ENCODE data around the gene ADAMTS15.

The ADAMTS15 gene

GRCh38 chr11:130448416-130449309, at the start of gene ADAMTS15:
TSS of gene ADAMTS15 (plus strand) at chr11:130448645. CDS start at chr11:130448974, 329 bp downstream.
- in situ Hi-C loops (cut with MboI; ENCODE audit: low sequenced_read_pairs), result no loop called here

DNA sequence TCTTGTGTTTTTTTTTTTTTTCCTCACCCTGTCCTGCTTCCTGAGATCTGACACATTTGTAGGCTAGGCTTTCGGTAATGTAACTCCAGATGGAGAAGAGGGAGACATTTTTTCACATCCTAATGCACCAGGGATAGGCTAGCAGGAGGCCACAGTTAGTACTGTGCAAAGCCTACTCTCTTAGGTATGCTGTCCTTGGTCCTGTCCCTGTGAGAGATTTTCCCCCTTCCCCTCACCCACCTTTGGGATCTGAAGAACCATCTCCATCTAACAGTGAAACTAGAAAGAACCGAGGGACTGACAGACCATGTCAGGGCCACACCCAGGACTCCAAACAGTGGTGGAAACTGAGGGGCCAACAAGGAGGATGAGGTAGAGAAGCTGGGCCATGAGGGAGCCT, 49.2 kb upstream of the ADAMTS15 start:
- in situ Hi-C loops (cut with MboI; ENCODE audit: low sequenced_read_pairs), result no loop called here

DNA sequence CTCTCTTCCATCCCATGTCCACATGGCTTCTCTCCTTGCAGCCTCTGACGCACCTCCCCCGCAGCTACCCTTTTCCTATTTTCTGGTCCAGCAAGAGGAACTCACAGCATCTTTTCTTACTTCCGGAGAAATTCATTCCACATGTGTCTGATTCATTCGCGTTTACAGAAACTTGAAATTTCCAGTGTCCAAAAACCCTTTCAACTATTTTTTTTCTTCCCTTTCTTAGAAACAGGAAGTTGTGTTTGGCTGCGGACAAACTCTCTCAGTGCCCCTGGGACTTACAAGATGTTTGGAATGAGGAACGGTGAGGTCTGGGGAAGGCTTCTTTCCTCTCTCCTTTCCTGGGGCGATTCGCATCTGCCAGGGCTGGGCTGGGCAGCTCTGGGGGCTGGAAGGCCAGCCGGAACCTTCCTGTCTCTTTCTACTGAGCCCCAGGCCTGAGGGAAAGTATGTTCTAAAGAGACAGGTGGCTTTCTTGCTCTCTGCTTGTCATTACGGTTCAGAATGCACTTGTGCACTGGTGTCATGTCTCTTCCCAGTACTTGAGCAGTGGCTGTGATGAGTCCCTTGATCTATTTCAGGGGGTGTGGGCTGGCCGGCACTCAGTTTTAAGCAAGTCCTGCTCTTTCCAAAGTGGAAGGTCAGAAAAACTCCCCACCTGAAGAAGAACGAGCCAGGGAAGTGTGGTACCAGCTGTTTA, 47.5 kb upstream of the ADAMTS15 start:
- in situ Hi-C loops (cut with MboI; ENCODE audit: low sequenced_read_pairs), result loop anchor here (25.0 kb wide), 1 partner anchor 189 kb away; no protein-coding TSS in a partner anchor

- in situ Hi-C loops (cut with MboI; ENCODE audit: low sequenced_read_pairs), result loop anchor here (25.0 kb wide), 1 partner anchor 190 kb away; no protein-coding TSS in a partner anchor
Measured at GRCh38 chr11:130402570-130402969, 45.9 kb upstream of the ADAMTS15 start.

DNA sequence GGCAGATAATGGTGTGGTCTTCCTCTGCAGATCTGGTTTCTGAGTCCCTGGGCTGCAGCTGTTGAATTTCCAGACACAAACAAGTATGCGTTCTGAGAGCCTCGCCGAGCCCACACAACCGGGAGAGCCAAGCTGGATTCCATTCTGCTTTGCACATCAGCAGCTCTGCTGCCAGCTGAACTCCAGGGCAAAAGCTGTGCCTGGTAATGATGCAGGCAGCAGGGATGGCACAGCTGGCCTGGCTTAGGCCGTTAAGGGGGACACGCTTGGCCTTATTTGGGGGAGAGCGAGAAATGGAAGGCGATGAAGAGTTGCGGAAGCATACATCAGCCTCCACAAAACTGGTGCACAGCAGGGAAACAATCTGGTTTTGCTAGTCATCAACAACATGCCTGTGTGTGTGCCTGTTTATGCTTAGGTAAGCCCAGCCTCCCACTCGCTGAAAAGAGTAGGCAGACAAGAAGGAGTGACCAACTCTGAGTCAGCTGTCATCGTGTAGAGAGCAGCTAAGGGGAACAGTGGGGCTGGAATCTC, 45.1 kb upstream of the ADAMTS15 start:
- in situ Hi-C loops (cut with MboI; ENCODE audit: low sequenced_read_pairs), result loop anchor here (25.0 kb wide), 1 partner anchor 191 kb away; no protein-coding TSS in a partner anchor

DNA sequence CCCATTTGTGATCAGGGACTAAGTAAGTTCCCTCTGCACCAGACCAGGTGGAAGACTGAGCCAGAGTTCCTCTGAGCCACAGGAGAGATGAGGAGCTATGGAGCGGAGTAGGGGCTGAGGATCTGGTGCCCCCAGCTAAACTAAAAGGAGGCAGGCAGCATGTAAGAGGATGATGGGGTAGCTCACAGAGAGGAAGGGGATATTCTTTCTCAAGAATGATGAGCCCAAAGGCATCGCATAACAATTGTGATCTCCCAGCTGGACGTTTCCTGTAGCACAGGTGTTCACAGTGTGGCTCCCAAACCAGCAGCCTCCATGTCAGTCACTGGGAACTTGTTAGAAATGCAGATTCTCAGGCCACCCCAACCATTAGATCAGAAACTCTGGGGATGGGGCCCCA, 44.5 kb upstream of the ADAMTS15 start:
- in situ Hi-C loops (cut with MboI; ENCODE audit: low sequenced_read_pairs), result loop anchor here (25.0 kb wide), 1 partner anchor 192 kb away; no protein-coding TSS in a partner anchor

DNA sequence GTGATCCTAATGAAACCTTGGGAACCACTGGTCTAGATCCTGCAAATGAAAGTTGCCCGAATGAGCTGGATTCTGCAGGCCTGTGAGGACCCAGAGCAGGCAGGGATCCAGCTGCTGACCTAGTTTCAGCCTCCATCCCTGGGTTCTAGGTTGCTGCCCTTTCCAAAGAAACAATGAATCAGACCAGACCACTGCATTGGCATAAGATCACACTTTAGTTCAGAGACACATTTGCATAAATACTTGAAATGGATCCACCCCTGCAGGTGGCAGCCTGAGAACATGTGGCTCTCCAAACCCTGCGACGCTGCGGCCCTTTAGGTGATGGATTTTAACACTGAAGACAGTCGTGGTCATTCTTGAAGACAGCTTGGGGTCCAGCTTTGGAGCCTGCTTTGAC, 43.7 kb upstream of the ADAMTS15 start:
- in situ Hi-C loops (cut with MboI; ENCODE audit: low sequenced_read_pairs), result loop anchor here (25.0 kb wide), 1 partner anchor 192 kb away; no protein-coding TSS in a partner anchor

GRCh38 chr11:130405428-130405827, 43.0 kb upstream of the ADAMTS15 start:
- in situ Hi-C loops (cut with MboI; ENCODE audit: low sequenced_read_pairs), result loop anchor here (25.0 kb wide), 1 partner anchor 193 kb away; no protein-coding TSS in a partner anchor

DNA sequence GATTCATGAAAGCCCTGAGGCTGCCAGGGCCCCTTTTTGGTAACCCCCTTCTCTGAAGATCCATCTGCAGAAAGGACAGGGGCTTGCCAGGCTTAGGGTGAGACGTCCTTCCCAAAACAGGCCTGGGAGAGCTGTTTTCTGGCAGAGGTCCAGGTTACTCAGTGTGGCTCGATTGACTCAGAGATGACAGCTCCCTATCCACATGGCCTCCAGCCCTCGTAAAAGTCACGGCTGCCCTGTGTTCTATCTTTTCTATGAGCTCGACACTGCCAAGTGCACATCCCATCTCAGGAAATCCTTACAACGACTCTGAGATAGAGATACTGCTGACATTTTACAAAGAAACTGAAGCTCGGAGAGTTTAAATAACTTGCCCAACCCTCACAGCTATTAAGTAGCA, 40.5 kb upstream of the ADAMTS15 start:
- in situ Hi-C loops (cut with MboI; ENCODE audit: low sequenced_read_pairs), result loop anchor here (25.0 kb wide), 1 partner anchor 196 kb away; no protein-coding TSS in a partner anchor

DNA sequence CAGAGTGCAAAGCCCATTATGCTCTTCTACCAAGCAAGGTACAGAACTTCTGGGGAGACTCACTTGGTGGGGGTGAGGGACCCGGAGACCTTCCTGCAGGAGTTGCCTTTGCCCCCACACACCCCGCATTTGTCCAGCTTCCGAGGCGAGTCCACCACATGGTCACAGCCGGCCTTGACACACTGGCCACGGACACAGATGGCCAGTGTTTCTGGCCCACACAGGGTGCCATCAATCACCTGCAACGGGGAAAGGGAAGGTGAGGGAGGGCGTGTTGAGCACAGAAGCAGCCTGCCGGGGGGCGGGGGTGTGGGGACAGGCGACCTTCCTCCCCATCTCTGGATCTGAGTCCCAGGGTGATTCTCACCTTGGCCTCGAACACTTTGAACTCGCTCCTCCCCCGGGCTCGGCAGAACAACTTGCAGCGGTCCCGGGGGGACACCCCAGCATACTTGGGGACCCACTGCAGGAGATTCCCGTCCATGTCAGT, 40.0 kb upstream of the ADAMTS15 start:
- in situ Hi-C loops (cut with MboI; ENCODE audit: low sequenced_read_pairs), result loop anchor here (25.0 kb wide), 1 partner anchor 196 kb away; no protein-coding TSS in a partner anchor

DNA sequence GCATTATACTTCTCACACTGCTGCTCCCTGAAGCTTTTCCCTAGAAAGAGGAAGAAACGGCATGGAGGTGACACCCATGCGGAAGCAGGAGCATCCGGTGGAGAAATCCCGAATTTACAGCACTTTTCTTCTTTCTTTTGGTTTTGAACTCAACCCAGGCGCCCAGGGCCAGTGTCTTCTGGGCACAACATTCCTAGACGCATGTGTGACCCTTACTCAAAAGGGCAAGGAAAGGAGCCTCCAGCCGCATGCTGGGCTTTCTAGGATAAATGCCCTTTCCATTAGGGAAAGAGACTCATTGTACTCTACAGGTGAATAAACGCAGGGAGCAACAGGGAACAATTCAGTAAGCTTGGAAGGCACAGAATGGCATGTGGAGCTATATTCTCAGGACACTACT, 39.5 kb upstream of the ADAMTS15 start:
- in situ Hi-C loops (cut with MboI; ENCODE audit: low sequenced_read_pairs), result loop anchor here (25.0 kb wide), 1 partner anchor 197 kb away; no protein-coding TSS in a partner anchor

- in situ Hi-C loops (cut with MboI; ENCODE audit: low sequenced_read_pairs), result loop anchor here (25.0 kb wide), 1 partner anchor 197 kb away; no protein-coding TSS in a partner anchor
Measured at GRCh38 chr11:130409594-130410388, 38.7 kb upstream of the ADAMTS15 start.

GRCh38 chr11:130411223-130411622, 37.2 kb upstream of the ADAMTS15 start:
- in situ Hi-C loops (cut with MboI; ENCODE audit: low sequenced_read_pairs), result loop anchor here (25.0 kb wide), 1 partner anchor 199 kb away; no protein-coding TSS in a partner anchor

- in situ Hi-C loops (cut with MboI; ENCODE audit: low sequenced_read_pairs), result loop anchor here (25.0 kb wide), 1 partner anchor 201 kb away; no protein-coding TSS in a partner anchor
Measured at GRCh38 chr11:130413405-130414106, 34.9 kb upstream of the ADAMTS15 start.

DNA sequence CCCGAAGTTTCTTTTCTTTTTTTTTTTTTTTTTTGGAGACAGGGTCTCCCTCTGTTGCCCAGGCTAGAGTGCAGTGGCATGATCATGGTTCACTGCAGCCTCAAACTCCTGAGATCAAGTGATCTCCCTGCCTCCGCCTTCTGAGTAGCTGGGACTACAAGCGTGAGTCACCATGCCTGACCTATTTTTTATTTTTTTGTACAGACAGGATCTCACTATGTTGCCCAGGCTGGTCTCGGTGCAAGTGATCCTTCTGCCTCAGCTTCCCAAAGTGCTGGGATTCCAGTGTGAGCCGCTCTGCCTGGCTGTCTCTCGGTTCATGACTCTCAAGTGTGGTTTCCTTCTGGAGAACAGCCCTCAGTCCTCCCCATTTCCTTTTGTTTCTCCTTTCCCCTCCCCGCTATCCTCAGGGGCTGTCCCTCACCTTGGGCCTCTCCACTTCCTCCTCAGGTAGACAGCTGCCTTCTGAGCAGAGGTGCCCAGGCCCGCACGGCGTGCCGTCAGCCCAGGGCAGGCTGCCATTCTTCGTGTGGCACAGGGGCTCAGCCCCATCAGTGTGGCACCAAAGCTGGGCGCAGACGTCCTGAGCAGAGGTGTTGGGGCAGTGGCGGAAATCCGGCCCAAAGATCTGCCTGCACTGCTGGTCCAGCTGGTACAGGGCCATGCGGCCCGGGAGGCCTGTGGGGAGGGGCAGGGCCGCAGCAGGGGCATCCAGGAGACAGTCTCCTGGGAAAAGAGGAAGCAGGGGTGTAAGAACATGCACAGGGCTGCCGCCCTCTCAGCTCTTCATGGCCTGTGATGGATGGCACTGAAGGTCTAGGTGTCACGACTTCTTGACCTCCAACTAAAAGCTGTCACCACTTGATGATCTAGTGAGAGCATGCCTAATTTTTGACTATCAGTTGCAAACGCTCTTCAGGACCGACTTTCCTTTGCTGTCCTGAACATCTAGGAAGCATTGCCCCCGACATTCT, 34.1 kb upstream of the ADAMTS15 start:
- in situ Hi-C loops (cut with MboI; ENCODE audit: low sequenced_read_pairs), result loop anchor here (25.0 kb wide), 1 partner anchor 202 kb away; no protein-coding TSS in a partner anchor

DNA sequence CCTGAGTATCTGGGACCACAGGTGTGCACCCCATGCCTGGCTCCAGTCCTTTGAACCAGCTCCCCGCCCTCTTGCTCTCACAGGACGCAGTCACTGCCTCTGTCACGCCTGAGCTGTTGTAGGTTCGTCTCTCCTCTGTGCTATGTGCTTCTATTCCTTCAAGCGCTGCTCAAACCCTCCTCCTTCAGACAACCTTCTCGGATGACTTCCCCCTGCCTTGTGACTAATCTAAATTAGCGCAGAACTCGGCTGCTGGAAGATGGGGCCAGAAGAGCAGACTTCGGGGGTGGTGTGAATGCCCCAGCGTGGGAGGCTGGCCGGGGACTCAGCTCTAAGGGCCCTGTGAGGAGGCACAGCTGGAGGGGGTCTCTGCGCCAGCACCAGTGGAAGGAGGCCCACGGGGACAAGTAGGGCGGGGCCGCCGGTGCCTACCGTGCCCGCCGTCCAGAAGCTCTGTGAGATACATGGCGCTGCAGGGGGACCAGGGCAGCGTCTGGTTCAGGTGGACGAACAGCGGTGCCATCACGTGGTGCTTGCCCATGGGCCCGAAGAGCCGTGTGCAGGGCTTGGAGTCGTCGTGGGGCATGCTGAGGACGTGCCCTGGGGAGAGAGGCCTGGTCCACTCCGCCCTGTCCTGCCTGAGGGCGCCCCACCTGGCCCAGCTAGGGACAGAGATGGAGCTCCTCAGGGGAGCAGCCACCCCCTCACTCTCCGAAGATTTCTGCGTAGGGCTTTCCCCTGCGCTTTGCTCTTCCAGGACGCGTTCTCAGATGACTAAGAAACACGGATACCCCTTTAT, 32.5 kb upstream of the ADAMTS15 start:
- in situ Hi-C loops (cut with MboI; ENCODE audit: low sequenced_read_pairs), result loop anchor here (25.0 kb wide), 1 partner anchor 204 kb away; no protein-coding TSS in a partner anchor

- in situ Hi-C loops (cut with MboI; ENCODE audit: low sequenced_read_pairs), result loop anchor here (25.0 kb wide), 1 partner anchor 204 kb away; no protein-coding TSS in a partner anchor
Measured at GRCh38 chr11:130416530-130416882, 31.9 kb upstream of the ADAMTS15 start.
